Neural cell (in vitro differentiated cells): ENCODE results near the gene MECP2.

ENCODE experiments used
- EP300 ChIP-seq: fragments of 450-650 bp; conservative IDR thresholded peaks from 2 replicates; pipeline ENCODE4 v1.6.1; 2014; ENCODE audit warnings: antibody characterized with exemption, mild to moderate bottlenecking, moderate library complexity; ENCODE audit not compliant: poor library complexity, severe bottlenecking
- EZH2 ChIP-seq: fragments of 200-600, 300-800 bp; shearing (Covaris generic), sonication (generic); IDR thresholded peaks from 2 replicates; pipeline ENCODE4 v1.6.1; 2014; ENCODE audit warnings: antibody characterized with exemption, low read length, borderline replicate concordance, mild to moderate bottlenecking; ENCODE audit not compliant: insufficient read depth, poor library complexity, severe bottlenecking
- POLR2AphosphoS5 ChIP-seq: IDR thresholded peaks from 2 replicates; pipeline ENCODE4 v1.6.1; 2012
- RAD21 ChIP-seq: fragments of 450-650 bp; conservative IDR thresholded peaks from 2 replicates; pipeline ENCODE4 v1.6.1; 2014; ENCODE audit warnings: antibody characterized with exemption, mild to moderate bottlenecking, moderate library complexity
- SMC3 ChIP-seq: fragments of 450-650 bp; conservative IDR thresholded peaks from 2 replicates; pipeline ENCODE4 v1.6.1; 2014; ENCODE audit warnings: antibody characterized with exemption, mild to moderate bottlenecking, moderate library complexity; ENCODE audit not compliant: poor library complexity
- TAF1 ChIP-seq: IDR thresholded peaks from 2 replicates; pipeline ENCODE4 v1.6.1; 2012; ENCODE audit warnings: low read depth
- TF ChIP-seq, protein P1 (sequence below): fragments of 450-650 bp; IDR thresholded peaks from 2 replicates; pipeline ENCODE4 v1.5.1; 2014; ENCODE audit warnings: antibody characterized with exemption, mild to moderate bottlenecking, moderate library complexity; ENCODE audit not compliant: poor library complexity, severe bottlenecking
- TF ChIP-seq, protein P2 (sequence below): IDR thresholded peaks from 2 replicates; pipeline ENCODE4 v1.6.1; 2012; ENCODE audit warnings: borderline replicate concordance

- TF ChIP-seq, protein P1, sequence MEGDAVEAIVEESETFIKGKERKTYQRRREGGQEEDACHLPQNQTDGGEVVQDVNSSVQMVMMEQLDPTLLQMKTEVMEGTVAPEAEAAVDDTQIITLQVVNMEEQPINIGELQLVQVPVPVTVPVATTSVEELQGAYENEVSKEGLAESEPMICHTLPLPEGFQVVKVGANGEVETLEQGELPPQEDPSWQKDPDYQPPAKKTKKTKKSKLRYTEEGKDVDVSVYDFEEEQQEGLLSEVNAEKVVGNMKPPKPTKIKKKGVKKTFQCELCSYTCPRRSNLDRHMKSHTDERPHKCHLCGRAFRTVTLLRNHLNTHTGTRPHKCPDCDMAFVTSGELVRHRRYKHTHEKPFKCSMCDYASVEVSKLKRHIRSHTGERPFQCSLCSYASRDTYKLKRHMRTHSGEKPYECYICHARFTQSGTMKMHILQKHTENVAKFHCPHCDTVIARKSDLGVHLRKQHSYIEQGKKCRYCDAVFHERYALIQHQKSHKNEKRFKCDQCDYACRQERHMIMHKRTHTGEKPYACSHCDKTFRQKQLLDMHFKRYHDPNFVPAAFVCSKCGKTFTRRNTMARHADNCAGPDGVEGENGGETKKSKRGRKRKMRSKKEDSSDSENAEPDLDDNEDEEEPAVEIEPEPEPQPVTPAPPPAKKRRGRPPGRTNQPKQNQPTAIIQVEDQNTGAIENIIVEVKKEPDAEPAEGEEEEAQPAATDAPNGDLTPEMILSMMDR = no peak
- TF ChIP-seq EP300 = no peak
- TF ChIP-seq TAF1 = no peak
- TF ChIP-seq EZH2 = no peak
- no peak for TF ChIP-seq RAD21
- TF ChIP-seq POLR2AphosphoS5 = no peak
- TF ChIP-seq, protein P2, sequence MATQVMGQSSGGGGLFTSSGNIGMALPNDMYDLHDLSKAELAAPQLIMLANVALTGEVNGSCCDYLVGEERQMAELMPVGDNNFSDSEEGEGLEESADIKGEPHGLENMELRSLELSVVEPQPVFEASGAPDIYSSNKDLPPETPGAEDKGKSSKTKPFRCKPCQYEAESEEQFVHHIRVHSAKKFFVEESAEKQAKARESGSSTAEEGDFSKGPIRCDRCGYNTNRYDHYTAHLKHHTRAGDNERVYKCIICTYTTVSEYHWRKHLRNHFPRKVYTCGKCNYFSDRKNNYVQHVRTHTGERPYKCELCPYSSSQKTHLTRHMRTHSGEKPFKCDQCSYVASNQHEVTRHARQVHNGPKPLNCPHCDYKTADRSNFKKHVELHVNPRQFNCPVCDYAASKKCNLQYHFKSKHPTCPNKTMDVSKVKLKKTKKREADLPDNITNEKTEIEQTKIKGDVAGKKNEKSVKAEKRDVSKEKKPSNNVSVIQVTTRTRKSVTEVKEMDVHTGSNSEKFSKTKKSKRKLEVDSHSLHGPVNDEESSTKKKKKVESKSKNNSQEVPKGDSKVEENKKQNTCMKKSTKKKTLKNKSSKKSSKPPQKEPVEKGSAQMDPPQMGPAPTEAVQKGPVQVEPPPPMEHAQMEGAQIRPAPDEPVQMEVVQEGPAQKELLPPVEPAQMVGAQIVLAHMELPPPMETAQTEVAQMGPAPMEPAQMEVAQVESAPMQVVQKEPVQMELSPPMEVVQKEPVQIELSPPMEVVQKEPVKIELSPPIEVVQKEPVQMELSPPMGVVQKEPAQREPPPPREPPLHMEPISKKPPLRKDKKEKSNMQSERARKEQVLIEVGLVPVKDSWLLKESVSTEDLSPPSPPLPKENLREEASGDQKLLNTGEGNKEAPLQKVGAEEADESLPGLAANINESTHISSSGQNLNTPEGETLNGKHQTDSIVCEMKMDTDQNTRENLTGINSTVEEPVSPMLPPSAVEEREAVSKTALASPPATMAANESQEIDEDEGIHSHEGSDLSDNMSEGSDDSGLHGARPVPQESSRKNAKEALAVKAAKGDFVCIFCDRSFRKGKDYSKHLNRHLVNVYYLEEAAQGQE = no peak
- no peak for TF ChIP-seq SMC3
Observed at GRCh38 chrX:154011376-154012335, 85.9 kb downstream of the MECP2 start.
